K562 (cell line): ENCODE results near the gene CRKL. TPM values are rescaled to one million over a fixed set of nuclear protein-coding genes. Genes with fewer than 3 reads are reported as not detected.
"Not testable (repeated sequence)": the region's sequence is repeated elsewhere in the genome, so short reads cannot be mapped to it uniquely, and the experiment has no call there.

ENCODE experiments used
- ATAC-seq: fragments of 200-7000 bp; cut with Tn5 transposase; 3 replicates; pipeline ENCODE4 v1.9.1; 2020; ENCODE audit warnings: moderate library complexity
- BruUV-seq: library from RNA; stranded (reverse); fragments of 400-500 nt; replicated peaks from 2 replicates; lab custom pipeline; 2021; lab: Mats Ljungman, UMichigan
- CTCF ChIA-PET: fragments of 300-600 bp; formaldehyde crosslinking; extraction: SDS; loops from one replicate; lab custom pipeline; 2021; ENCODE audit warnings: low intra/inter-chr PET ratio; lab: Yijun Ruan, JAX
- POLR2A ChIA-PET: fragments of 300-600, 350-650 bp; sonication (Branson Sonifier 250); formaldehyde crosslinking; extraction: SDS; loops from one replicate; lab custom pipeline; 2021; ENCODE audit warnings: antibody characterized with exemption, inconsistent platforms; lab: Yijun Ruan, JAX
- DNase-seq, 4 experiments: peaks; one replicate each; pipeline versions ENCODE4 v3.0.0 to v3.0.0-alpha.2; 2011 to 2018; ENCODE audit warnings: low spot score in 3 of 4, mixed read lengths in 3 of 4; ENCODE audit errors: extremely low read depth in 1 of 4
- FAIRE-seq: peaks from 2 replicates; lab custom pipeline; 2011; peaks lifted over from hg19 to GRCh38; lab: Jason Lieb, UNC
- H2AFZ ChIP-seq: 2 replicates; pipeline ENCODE4 v1.6.0; 2011; ENCODE audit warnings: low read depth, low read length, control low read depth, inconsistent platforms
- H3K27ac ChIP-seq: fragments of 200-600 bp; 3 replicates; pipeline ENCODE4 v1.8.0; 2011; ENCODE audit warnings: low read depth, mild to moderate bottlenecking, control low read depth, inconsistent platforms, low read length, moderate library complexity, mixed read lengths; ENCODE audit errors: extremely low read depth
- H3K27me3 ChIP-seq, 2 experiments: fragments of 300-600 bp in 1 of 2; 2 replicates in 1 of 2; 3 replicates in 1 of 2; pipeline versions ENCODE4 v1.6.0 to v1.8.0; 2011; ENCODE audit warnings: inconsistent platforms in 2 of 2, low read length in 2 of 2, mild to moderate bottlenecking in 1 of 2, mixed read lengths in 1 of 2, moderate library complexity in 1 of 2; ENCODE audit not compliant: control insufficient read depth in 2 of 2, insufficient read depth in 2 of 2
- H3K36me3 ChIP-seq: fragments of 300-600 bp; 3 replicates; pipeline ENCODE4 v1.8.0; 2011; ENCODE audit warnings: mild to moderate bottlenecking, low read length, inconsistent platforms; ENCODE audit not compliant: control insufficient read depth, insufficient read depth
- H3K4me1 ChIP-seq, 2 experiments: fragments of 200-600 bp in 1 of 2; replicated peaks in 1 of 2; 2 replicates in 1 of 2; 3 replicates in 1 of 2; pipeline versions ENCODE4 v1.5.1 to v1.8.0; 2011; ENCODE audit warnings: inconsistent platforms in 2 of 2, low read length in 2 of 2, mild to moderate bottlenecking in 1 of 2, mixed read lengths in 1 of 2, moderate library complexity in 1 of 2; ENCODE audit not compliant: control insufficient read depth in 2 of 2, insufficient read depth in 2 of 2
- H3K4me2 ChIP-seq: 2 replicates; pipeline ENCODE4 v1.6.1; 2011; ENCODE audit warnings: low read length, control low read depth, inconsistent platforms, mixed read lengths; ENCODE audit not compliant: insufficient read depth
- H3K4me3 ChIP-seq: fragments of 200-600 bp; sonication (generic), shearing (Covaris generic); 2 replicates; pipeline ENCODE4 v1.5.1; 2016; ENCODE audit warnings: control low read depth, inconsistent platforms
- H3K79me2 ChIP-seq: fragments of 200-600 bp; 3 replicates; pipeline ENCODE4 v1.8.0; 2011; ENCODE audit warnings: low read length, inconsistent platforms; ENCODE audit not compliant: control insufficient read depth, insufficient read depth
- H3K9ac ChIP-seq, 2 experiments: 2 replicates each; pipeline versions ENCODE4 v1.6.0 to v1.6.1; 2011; ENCODE audit warnings: low read depth in 2 of 2, low read length in 2 of 2, control low read depth in 1 of 2, inconsistent platforms in 1 of 2, mild to moderate bottlenecking in 1 of 2, mixed read lengths in 1 of 2; ENCODE audit not compliant: insufficient read depth in 1 of 2
- H3K9me1 ChIP-seq: one replicate; pipeline ENCODE4 v1.6.0; 2011; ENCODE audit warnings: inconsistent platforms, mild to moderate bottlenecking, low read length, moderate library complexity; ENCODE audit not compliant: control insufficient read depth, insufficient read depth
- H3K9me3 ChIP-seq: replicated peaks from 2 replicates; pipeline ENCODE4 v1.5.1; 2011; ENCODE audit warnings: low read depth, low read length, inconsistent platforms; ENCODE audit not compliant: control insufficient read depth, insufficient read depth
- H4K20me1 ChIP-seq: replicated peaks from 2 replicates; pipeline ENCODE4 v1.6.1; 2011; ENCODE audit warnings: low read length, inconsistent platforms, mixed read lengths; ENCODE audit not compliant: control insufficient read depth, insufficient read depth
- ARNT ChIP-seq, 2 experiments: fragments of 450-650 bp; IDR thresholded peaks; 2 replicates each; pipeline ENCODE4 v1.6.1; 2016; ENCODE audit warnings: mild to moderate bottlenecking in 1 of 2
- ETS2 ChIP-seq: IDR thresholded peaks from 2 replicates; pipeline ENCODE4 v1.6.1; 2016; ENCODE audit warnings: borderline replicate concordance, missing genetic modification characterization, mild to moderate bottlenecking, moderate library complexity, missing compliant biosample characterization; ENCODE audit not compliant: poor library complexity, severe bottlenecking
- HDAC1 ChIP-seq, 2 experiments: fragments of 450-650 bp; IDR thresholded peaks; 2 replicates each; pipeline ENCODE4 v1.6.1; 2016 to 2017; ENCODE audit warnings: inconsistent platforms in 1 of 2, mild to moderate bottlenecking in 1 of 2, moderate library complexity in 1 of 2
- LARP7 ChIP-seq: fragments of 450-650 bp; IDR thresholded peaks from 2 replicates; pipeline ENCODE4 v1.6.1; 2016
- NCOA4 ChIP-seq: fragments of 450-650 bp; IDR thresholded peaks from 2 replicates; pipeline ENCODE4 v1.6.1; 2018; ENCODE audit warnings: mild to moderate bottlenecking; ENCODE audit not compliant: partially characterized antibody
- POLR2A ChIP-seq: fragments of 450-650 bp; conservative IDR thresholded peaks from 2 replicates; pipeline ENCODE4 v1.6.1; 2016
- SUPT5H ChIP-seq: fragments of 450-650 bp; IDR thresholded peaks from 2 replicates; pipeline ENCODE4 v1.6.1; 2016
- WGBS: fragments of 100-300 bp; shearing (Covaris generic); methylation state at CpG from one replicate; pipeline ENCODE4 v1.1.6; 2016; ENCODE audit warnings: low coverage, mixed read lengths; ENCODE audit not compliant: insufficient coverage; ENCODE audit errors: missing lambda C conversion rate; 5-methylcytosine and 5-hydroxymethylcytosine counted together
- in situ Hi-C: fragments of 300-500 bp; cut with MboI; formaldehyde crosslinking; loops from 4 replicates; pipeline ENCODE4 v1.15.0; 2018; ENCODE audit warnings: inconsistent platforms, mixed read lengths
- intact Hi-C: fragments of 100-400 bp; cut with micrococcal nuclease; formaldehyde crosslinking; loops from 2 replicates; pipeline ENCODE4 v1.14.2; 2022
- polyA plus RNA-seq, 8 experiments: library from polyadenylated mRNA; depleted of rRNA in 4 of 8; stranded (reverse) in 5 of 8; unstranded in 3 of 8; fragments of >200 nt; fragmentation: Nextera tagmentation in 2 of 8; fragmentation: Illumina TruSeq in 1 of 8; extraction: Ambion mirVana in 2 of 8; extraction: Trizol in 1 of 8; gene quantifications; 2 replicates each; pipeline versions ENCODE4 v1.2.1 to v1.2.3, GENCODE V29; 2011 to 2014; ENCODE audit warnings: inconsistent platforms in 1 of 8, missing spikeins in 1 of 8
- total RNA-seq, 7 experiments: library from RNA; depleted of rRNA in 6 of 7; stranded (reverse); fragments of >200 nt in 6 of 7; fragmentation: Illumina TruSeq in 2 of 7; extraction: Trizol in 2 of 7; gene quantifications; 2 replicates each; pipeline versions ENCODE4 v1.2.1 to v1.2.3, GENCODE V29; 2011 to 2021; ENCODE audit warnings: low replicate concordance in 1 of 7
- TF ChIP-seq, protein P1 (sequence below), 2 experiments: fragments of 450-650 bp; IDR thresholded peaks; 2 replicates each; pipeline ENCODE4 v1.6.1; 2016
- TF ChIP-seq, protein P2 (sequence below): sonication (generic); formaldehyde crosslinking; IDR thresholded peaks from 2 replicates; pipeline ENCODE4 v1.8.0; 2022; ENCODE audit warnings: mild to moderate bottlenecking, missing genetic modification reagents
- TF ChIP-seq, protein P3 (sequence below): sonication (generic); formaldehyde crosslinking; IDR thresholded peaks from 2 replicates; pipeline ENCODE4 v1.8.1; 2023; ENCODE audit warnings: mild to moderate bottlenecking, missing genetic modification reagents, moderate library complexity
- TF ChIP-seq, protein P4 (sequence below): fragments of 450-650 bp; IDR thresholded peaks from 2 replicates; pipeline ENCODE4 v1.7.0; 2016; ENCODE audit warnings: borderline replicate concordance
- TF ChIP-seq, protein P5 (sequence below): fragments of 450-650 bp; IDR thresholded peaks from 2 replicates; pipeline ENCODE4 v1.6.1; 2016; ENCODE audit warnings: borderline replicate concordance

CRKL gene
- total and polyA plus RNA-seq, 9 of the 15 experiments (the other 6 are each of a cell fraction or from before 2014, with no cell fraction given), result 100 to 263 (median 124) TPM

DNA sequence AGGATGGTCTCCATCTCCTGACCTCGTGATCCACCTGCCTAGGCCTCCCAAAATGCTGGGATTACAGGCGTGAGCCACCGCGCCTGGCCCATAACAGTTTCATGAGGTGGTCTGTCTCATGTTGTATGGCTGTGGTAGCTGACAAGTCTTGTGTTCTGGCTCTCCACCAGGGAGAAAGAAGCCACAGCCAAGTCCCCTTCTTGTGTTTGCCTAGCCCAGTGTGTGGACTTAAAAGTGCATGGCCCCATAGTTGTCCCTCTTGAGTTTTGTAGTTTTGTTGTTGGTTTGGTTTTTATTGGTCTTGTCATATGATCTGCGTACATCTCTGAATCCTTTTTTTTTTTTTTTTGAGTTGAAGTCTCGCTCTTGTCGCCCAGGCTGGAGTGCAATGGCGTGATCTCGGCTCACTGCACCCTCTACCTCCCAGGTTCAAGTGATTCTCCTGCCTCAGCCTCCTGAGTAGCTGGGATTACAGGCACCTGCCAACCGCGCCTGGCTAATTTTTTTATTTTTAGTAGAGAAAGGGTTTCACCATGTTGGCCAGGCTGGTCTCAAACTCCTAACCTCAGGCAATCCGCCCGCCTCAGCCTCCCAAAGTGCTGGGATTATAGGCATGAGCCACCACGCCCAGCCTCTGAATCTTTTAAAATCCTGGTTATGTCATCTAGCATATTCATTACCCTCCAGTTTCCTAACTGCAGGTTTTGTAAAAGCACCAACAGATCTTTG is 22.4 kb downstream of the CRKL start:
- DNase-seq, in situ Hi-C loops, H3K9ac ChIP-seq, H3K9me3 ChIP-seq, H2AFZ ChIP-seq, H3K27me3 ChIP-seq, H3K27ac ChIP-seq, FAIRE-seq, H3K4me2 ChIP-seq, BruUV-seq, intact Hi-C loops, H3K4me3 ChIP-seq: not testable (repeated sequence)
- WGBS, result 95% methylated on average over 14 of the region's 14 CpGs
- Histone ChIP-seq H3K4me1 (peaks cover 17 to 41% of the 10 kb centered on the region in 2 experiments), H3K36me3 (peaks cover 87% of the 10 kb centered on the region), H3K79me2 (peaks cover 97% of the 10 kb centered on the region), H3K9me1 (peaks cover 39% of the 10 kb centered on the region), H4K20me1 (peaks cover 95% of the 10 kb centered on the region)
- POLR2A ChIA-PET, result interaction anchor here (0.7 to 64.4 kb wide), 6 partner anchors 12 to 1151 kb away, joined by 3 to 1556 read pairs (median 4); partner anchors contain the start of genes AIFM3, CRKL, LZTR1 and MAPK1
- CTCF ChIA-PET, result interaction anchor here (0.6 kb wide), 2 partner anchors 13 to 349 kb away, joined by 3 read pairs; no protein-coding TSS in a partner anchor
- peak; percentile 5; the same call in 1 of the 3 replicates for ATAC-seq
- TF ChIP-seq, protein P1, sequence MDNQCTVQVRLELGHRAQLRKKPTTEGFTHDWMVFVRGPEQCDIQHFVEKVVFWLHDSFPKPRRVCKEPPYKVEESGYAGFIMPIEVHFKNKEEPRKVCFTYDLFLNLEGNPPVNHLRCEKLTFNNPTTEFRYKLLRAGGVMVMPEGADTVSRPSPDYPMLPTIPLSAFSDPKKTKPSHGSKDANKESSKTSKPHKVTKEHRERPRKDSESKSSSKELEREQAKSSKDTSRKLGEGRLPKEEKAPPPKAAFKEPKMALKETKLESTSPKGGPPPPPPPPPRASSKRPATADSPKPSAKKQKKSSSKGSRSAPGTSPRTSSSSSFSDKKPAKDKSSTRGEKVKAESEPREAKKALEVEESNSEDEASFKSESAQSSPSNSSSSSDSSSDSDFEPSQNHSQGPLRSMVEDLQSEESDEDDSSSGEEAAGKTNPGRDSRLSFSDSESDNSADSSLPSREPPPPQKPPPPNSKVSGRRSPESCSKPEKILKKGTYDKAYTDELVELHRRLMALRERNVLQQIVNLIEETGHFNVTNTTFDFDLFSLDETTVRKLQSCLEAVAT (IDR thresholded peaks at IDR 0.05), result peak in 1 of 2 experiments; percentile 71; a peak in 1 of 4 replicates
- TF ChIP-seq HDAC1 (IDR thresholded peaks at IDR 0.05) (peak in 1 of 2 experiments; percentile 41; a peak in 1 of 4 replicates), ARNT (IDR thresholded peaks at IDR 0.05) (0 out of 4 replicates have a peak, but pooled peaks of 1 of the 2 experiments have one; percentile 27), SUPT5H (peak; percentile 50), ETS2 (tag) (peak; percentile 51), LARP7 (peak; percentile 92), POLR2A (peak; percentile 55), NCOA4 (peak; percentile 63)
- TF ChIP-seq, protein P2, sequence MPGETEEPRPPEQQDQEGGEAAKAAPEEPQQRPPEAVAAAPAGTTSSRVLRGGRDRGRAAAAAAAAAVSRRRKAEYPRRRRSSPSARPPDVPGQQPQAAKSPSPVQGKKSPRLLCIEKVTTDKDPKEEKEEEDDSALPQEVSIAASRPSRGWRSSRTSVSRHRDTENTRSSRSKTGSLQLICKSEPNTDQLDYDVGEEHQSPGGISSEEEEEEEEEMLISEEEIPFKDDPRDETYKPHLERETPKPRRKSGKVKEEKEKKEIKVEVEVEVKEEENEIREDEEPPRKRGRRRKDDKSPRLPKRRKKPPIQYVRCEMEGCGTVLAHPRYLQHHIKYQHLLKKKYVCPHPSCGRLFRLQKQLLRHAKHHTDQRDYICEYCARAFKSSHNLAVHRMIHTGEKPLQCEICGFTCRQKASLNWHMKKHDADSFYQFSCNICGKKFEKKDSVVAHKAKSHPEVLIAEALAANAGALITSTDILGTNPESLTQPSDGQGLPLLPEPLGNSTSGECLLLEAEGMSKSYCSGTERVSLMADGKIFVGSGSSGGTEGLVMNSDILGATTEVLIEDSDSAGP (CRISPR knock-in tag), result 0 out of 2 replicates have a peak, but pooled peaks have one; percentile 53
- TF ChIP-seq, protein P3, sequence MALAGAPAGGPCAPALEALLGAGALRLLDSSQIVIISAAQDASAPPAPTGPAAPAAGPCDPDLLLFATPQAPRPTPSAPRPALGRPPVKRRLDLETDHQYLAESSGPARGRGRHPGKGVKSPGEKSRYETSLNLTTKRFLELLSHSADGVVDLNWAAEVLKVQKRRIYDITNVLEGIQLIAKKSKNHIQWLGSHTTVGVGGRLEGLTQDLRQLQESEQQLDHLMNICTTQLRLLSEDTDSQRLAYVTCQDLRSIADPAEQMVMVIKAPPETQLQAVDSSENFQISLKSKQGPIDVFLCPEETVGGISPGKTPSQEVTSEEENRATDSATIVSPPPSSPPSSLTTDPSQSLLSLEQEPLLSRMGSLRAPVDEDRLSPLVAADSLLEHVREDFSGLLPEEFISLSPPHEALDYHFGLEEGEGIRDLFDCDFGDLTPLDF (CRISPR knock-in tag), result 0 out of 2 replicates have a peak, but pooled peaks have one; percentile 12
- TF ChIP-seq, protein P4, sequence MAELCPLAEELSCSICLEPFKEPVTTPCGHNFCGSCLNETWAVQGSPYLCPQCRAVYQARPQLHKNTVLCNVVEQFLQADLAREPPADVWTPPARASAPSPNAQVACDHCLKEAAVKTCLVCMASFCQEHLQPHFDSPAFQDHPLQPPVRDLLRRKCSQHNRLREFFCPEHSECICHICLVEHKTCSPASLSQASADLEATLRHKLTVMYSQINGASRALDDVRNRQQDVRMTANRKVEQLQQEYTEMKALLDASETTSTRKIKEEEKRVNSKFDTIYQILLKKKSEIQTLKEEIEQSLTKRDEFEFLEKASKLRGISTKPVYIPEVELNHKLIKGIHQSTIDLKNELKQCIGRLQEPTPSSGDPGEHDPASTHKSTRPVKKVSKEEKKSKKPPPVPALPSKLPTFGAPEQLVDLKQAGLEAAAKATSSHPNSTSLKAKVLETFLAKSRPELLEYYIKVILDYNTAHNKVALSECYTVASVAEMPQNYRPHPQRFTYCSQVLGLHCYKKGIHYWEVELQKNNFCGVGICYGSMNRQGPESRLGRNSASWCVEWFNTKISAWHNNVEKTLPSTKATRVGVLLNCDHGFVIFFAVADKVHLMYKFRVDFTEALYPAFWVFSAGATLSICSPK, result 0 out of 2 replicates have a peak, but pooled peaks have one; percentile 22
- TF ChIP-seq, protein P5, sequence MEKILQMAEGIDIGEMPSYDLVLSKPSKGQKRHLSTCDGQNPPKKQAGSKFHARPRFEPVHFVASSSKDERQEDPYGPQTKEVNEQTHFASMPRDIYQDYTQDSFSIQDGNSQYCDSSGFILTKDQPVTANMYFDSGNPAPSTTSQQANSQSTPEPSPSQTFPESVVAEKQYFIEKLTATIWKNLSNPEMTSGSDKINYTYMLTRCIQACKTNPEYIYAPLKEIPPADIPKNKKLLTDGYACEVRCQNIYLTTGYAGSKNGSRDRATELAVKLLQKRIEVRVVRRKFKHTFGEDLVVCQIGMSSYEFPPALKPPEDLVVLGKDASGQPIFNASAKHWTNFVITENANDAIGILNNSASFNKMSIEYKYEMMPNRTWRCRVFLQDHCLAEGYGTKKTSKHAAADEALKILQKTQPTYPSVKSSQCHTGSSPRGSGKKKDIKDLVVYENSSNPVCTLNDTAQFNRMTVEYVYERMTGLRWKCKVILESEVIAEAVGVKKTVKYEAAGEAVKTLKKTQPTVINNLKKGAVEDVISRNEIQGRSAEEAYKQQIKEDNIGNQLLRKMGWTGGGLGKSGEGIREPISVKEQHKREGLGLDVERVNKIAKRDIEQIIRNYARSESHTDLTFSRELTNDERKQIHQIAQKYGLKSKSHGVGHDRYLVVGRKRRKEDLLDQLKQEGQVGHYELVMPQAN, result peak; percentile 52; the same call in 1 of the 2 replicates
